K562 (cell line): ENCODE results near the gene FOSL1. TPM values are rescaled to one million over a fixed set of nuclear protein-coding genes. Genes with fewer than 3 reads are reported as not detected.

Source experiments
- AFF4 ChIP-seq: sonication (generic); formaldehyde crosslinking; IDR thresholded peaks from 2 replicates; pipeline ENCODE4 v1.8.0; 2023; ENCODE audit warnings: mild to moderate bottlenecking, missing genetic modification reagents
- ARID3B ChIP-seq: fragments of 250-450 bp; sonication (Bioruptor Pico); IDR thresholded peaks from 2 replicates; pipeline ENCODE4 v1.4.0; 2020; ENCODE audit warnings: borderline replicate concordance
- ASH1L ChIP-seq: fragments of 450-650 bp; IDR thresholded peaks from 2 replicates; pipeline ENCODE4 v1.6.1; 2018; ENCODE audit warnings: borderline replicate concordance, mild to moderate bottlenecking, low read depth; ENCODE audit not compliant: partially characterized antibody
- ATF6 ChIP-seq: sonication (generic); formaldehyde crosslinking; IDR thresholded peaks from 2 replicates; pipeline ENCODE4 v1.4.0; 2020; ENCODE audit warnings: mild to moderate bottlenecking, missing genetic modification reagents
- BACH1 ChIP-seq: fragments of 200-800 bp; sonication (Bioruptor generic); IDR thresholded peaks from 2 replicates; pipeline ENCODE4 v1.6.1; 2016; ENCODE audit warnings: missing genetic modification characterization, missing compliant biosample characterization
- GABPB1 ChIP-seq: sonication (generic); formaldehyde crosslinking; IDR thresholded peaks from 2 replicates; pipeline ENCODE4 v1.8.0; 2022; ENCODE audit warnings: mild to moderate bottlenecking, missing genetic modification reagents
- MAZ ChIP-seq, 2 experiments: fragments of 450-650 bp in 1 of 2; sonication (generic) in 1 of 2; formaldehyde crosslinking; IDR thresholded peaks in 1 of 2; conservative IDR thresholded peaks in 1 of 2; 2 replicates each; pipeline versions ENCODE4 v1.4.0 to v1.5.0; 2020; ENCODE audit warnings: mild to moderate bottlenecking in 1 of 2, missing genetic modification reagents in 1 of 2
- MEF2D ChIP-seq: conservative IDR thresholded peaks from 2 replicates; pipeline ENCODE4 v1.6.1; 2016; ENCODE audit warnings: low read depth, missing genetic modification characterization, missing compliant biosample characterization
- MLLT1 ChIP-seq, 2 experiments: fragments of 450-650 bp; IDR thresholded peaks; 2 replicates each; pipeline ENCODE4 v1.6.1; 2016
- NR2F6 ChIP-seq: fragments of 450-650 bp; formaldehyde crosslinking; IDR thresholded peaks from 2 replicates; pipeline ENCODE4 v1.4.0; 2020; ENCODE audit warnings: mild to moderate bottlenecking
- POLR2B ChIP-seq: fragments of 450-650 bp; IDR thresholded peaks from 2 replicates; pipeline ENCODE4 v1.6.1; 2018; ENCODE audit warnings: low read depth; ENCODE audit not compliant: partially characterized antibody
- PTRF ChIP-seq: fragments of 450-650 bp; IDR thresholded peaks from 2 replicates; pipeline ENCODE4 v1.6.1; 2016; ENCODE audit warnings: mild to moderate bottlenecking, missing genetic modification characterization, missing compliant biosample characterization
- RBFOX2 ChIP-seq: fragments of 200-400 bp; formaldehyde crosslinking; IDR thresholded peaks from 2 replicates; pipeline ENCODE4 v1.6.1; 2017; ENCODE audit warnings: low read depth, mild to moderate bottlenecking, low read length, moderate library complexity
- RBM34 ChIP-seq: fragments of 200-400 bp; formaldehyde crosslinking; IDR thresholded peaks from 2 replicates; pipeline ENCODE4 v1.6.1; 2018; ENCODE audit warnings: low read length, borderline replicate concordance; ENCODE audit not compliant: insufficient read depth
- ZNF445 ChIP-seq: fragments of 250-450 bp; sonication (Bioruptor Pico); IDR thresholded peaks from 2 replicates; pipeline ENCODE4 v1.4.0; 2020; ENCODE audit warnings: low read depth, mild to moderate bottlenecking, moderate library complexity
- ZNF511 ChIP-seq: sonication (generic); formaldehyde crosslinking; IDR thresholded peaks from 2 replicates; pipeline ENCODE4 v1.8.0; 2022; ENCODE audit warnings: mild to moderate bottlenecking, missing genetic modification reagents
- ZNF766 ChIP-seq: fragments of 200-800 bp; sonication (Bioruptor generic); conservative IDR thresholded peaks from 2 replicates; pipeline ENCODE4 v1.6.1; 2016; ENCODE audit warnings: missing genetic modification characterization, missing compliant biosample characterization
- polyA plus RNA-seq, 8 experiments: library from polyadenylated mRNA; depleted of rRNA in 4 of 8; stranded (reverse) in 5 of 8; unstranded in 3 of 8; fragments of >200 nt; fragmentation: Nextera tagmentation in 2 of 8; fragmentation: Illumina TruSeq in 1 of 8; extraction: Ambion mirVana in 2 of 8; extraction: Trizol in 1 of 8; gene quantifications; 2 replicates each; pipeline versions ENCODE4 v1.2.1 to v1.2.3, GENCODE V29; 2011 to 2014; ENCODE audit warnings: inconsistent platforms in 1 of 8, missing spikeins in 1 of 8
- total RNA-seq, 7 experiments: library from RNA; depleted of rRNA in 6 of 7; stranded (reverse); fragments of >200 nt in 6 of 7; fragmentation: Illumina TruSeq in 2 of 7; extraction: Trizol in 2 of 7; gene quantifications; 2 replicates each; pipeline versions ENCODE4 v1.2.1 to v1.2.3, GENCODE V29; 2011 to 2021; ENCODE audit warnings: low replicate concordance in 1 of 7

The FOSL1 gene
- total and polyA plus RNA-seq, 9 of the 15 experiments (the other 6 are each of a cell fraction or from before 2014, with no cell fraction given) = 3.5 to 39.6 (median 10.0) TPM

GRCh38 chr11:65867284-65868071 is 32.7 kb downstream of the FOSL1 start (continued):
- TF ChIP-seq ATF6 (CRISPR knock-in tag) (no peak), AFF4 (CRISPR knock-in tag) (peak; percentile 35; the same call in 1 of the 2 replicates), NR2F6 (no peak), ZNF511 (CRISPR knock-in tag) (no peak), ASH1L (no peak), PTRF (tag) (no peak), RBFOX2 (no peak), RBM34 (no peak), MLLT1 (IDR thresholded peaks at IDR 0.05) (no peak), BACH1 (no peak), ZNF445 (CRISPR knock-in tag) (no peak), ZNF766 (no peak), POLR2B (no peak), GABPB1 (CRISPR knock-in tag) (0 out of 2 replicates have a peak, but pooled peaks have one; percentile 46), ARID3B (CRISPR knock-in tag) (no peak), MEF2D (tag) (no peak), MAZ (CRISPR knock-in tag; conservative IDR thresholded peaks at IDR 0.05 in 1 of 2, IDR thresholded peaks at IDR 0.05 in 1 of 2) (peak in 1 of 2 experiments; percentile 49; a peak in 1 of 4 replicates)
